Astrocyte (in vitro differentiated cells and primary cell): ENCODE results near the gene HES1. TPM values are rescaled to one million over a fixed set of nuclear protein-coding genes. Genes with fewer than 3 reads are reported as not detected.

ENCODE experiments used
- DNase-seq: peaks from one replicate; pipeline ENCODE4 v3.0.0-alpha.2; 2010; ENCODE audit warnings: low read depth
- FAIRE-seq: peaks from 2 replicates; lab custom pipeline; 2011; peaks lifted over from hg19 to GRCh38; lab: Jason Lieb, UNC
- H2AFZ ChIP-seq: 2 replicates; pipeline ENCODE4 v1.6.0; 2012; ENCODE audit warnings: low read depth, low read length, inconsistent platforms
- H3K27ac ChIP-seq: 2 replicates; pipeline ENCODE4 v1.5.1; 2011; ENCODE audit warnings: low read depth, low read length, inconsistent platforms
- H3K27me3 ChIP-seq: 2 replicates; pipeline ENCODE4 v1.6.0; 2011; ENCODE audit warnings: low read length, inconsistent platforms; ENCODE audit not compliant: insufficient read depth
- H3K36me3 ChIP-seq: 2 replicates; pipeline ENCODE4 v1.5.1; 2011; ENCODE audit warnings: low read length, inconsistent platforms; ENCODE audit not compliant: insufficient read depth
- H3K4me1 ChIP-seq: 2 replicates; pipeline ENCODE4 v1.5.1; 2011; ENCODE audit warnings: low read length, inconsistent platforms; ENCODE audit not compliant: insufficient read depth
- H3K4me2 ChIP-seq: 2 replicates; pipeline ENCODE4 v1.6.0; 2012; ENCODE audit warnings: low read length, inconsistent platforms
- H3K4me3 ChIP-seq: 2 replicates; pipeline ENCODE4 v1.5.1; 2011; ENCODE audit warnings: low read depth, mild to moderate bottlenecking, low read length, inconsistent platforms; ENCODE audit not compliant: insufficient read depth
- H3K79me2 ChIP-seq: 2 replicates; pipeline ENCODE4 v1.6.0; 2012; ENCODE audit warnings: mild to moderate bottlenecking, low read length, inconsistent platforms; ENCODE audit not compliant: insufficient read depth
- H3K9ac ChIP-seq: 2 replicates; pipeline ENCODE4 v1.6.0; 2012; ENCODE audit warnings: mild to moderate bottlenecking, low read length, inconsistent platforms
- H3K9me3 ChIP-seq: 2 replicates; pipeline ENCODE4 v1.5.1; 2012; ENCODE audit warnings: low read depth, mild to moderate bottlenecking, low read length, inconsistent platforms; ENCODE audit not compliant: insufficient read depth
- H4K20me1 ChIP-seq: 2 replicates; pipeline ENCODE4 v1.6.0; 2012; ENCODE audit warnings: low read length, inconsistent platforms; ENCODE audit not compliant: insufficient read depth
- H3K27ac Mint-ChIP-seq: one replicate; pipeline ENCODE4 v1.8.0; 2021; ENCODE audit warnings: mild to moderate bottlenecking, mixed read lengths; ENCODE audit not compliant: unreplicated experiment
- H3K27me3 Mint-ChIP-seq: one replicate; pipeline ENCODE4 v1.8.0; 2021; ENCODE audit warnings: low read depth, mixed read lengths; ENCODE audit not compliant: unreplicated experiment
- H3K36me3 Mint-ChIP-seq: one replicate; pipeline ENCODE4 v1.8.0; 2021; ENCODE audit warnings: low read depth, mixed read lengths; ENCODE audit not compliant: unreplicated experiment
- H3K4me1 Mint-ChIP-seq: one replicate; pipeline ENCODE4 v1.8.0; 2021; ENCODE audit warnings: low read depth, mixed read lengths; ENCODE audit not compliant: unreplicated experiment
- H3K4me3 Mint-ChIP-seq: one replicate; pipeline ENCODE4 v1.8.0; 2021; ENCODE audit warnings: mild to moderate bottlenecking, moderate library complexity, mixed read lengths; ENCODE audit not compliant: unreplicated experiment
- H3K9me3 Mint-ChIP-seq: one replicate; pipeline ENCODE4 v1.8.0; 2021; ENCODE audit warnings: mild to moderate bottlenecking, mixed read lengths; ENCODE audit not compliant: unreplicated experiment
- EZH2 ChIP-seq: IDR thresholded peaks from 2 replicates; pipeline ENCODE4 v1.6.1; 2012; ENCODE audit warnings: mild to moderate bottlenecking, low read length, inconsistent platforms; ENCODE audit not compliant: insufficient read depth
- total RNA-seq: library from RNA; stranded (reverse); gene quantifications from 2 replicates; pipeline ENCODE4 v1.2.1, GENCODE V29; 2021
- TF ChIP-seq, protein P1 (sequence below): IDR thresholded peaks from 2 replicates; pipeline ENCODE4 v1.5.1; 2011; ENCODE audit warnings: low read depth, mild to moderate bottlenecking, inconsistent platforms, low read length, moderate library complexity; ENCODE audit not compliant: insufficient read depth

The HES1 gene
- total RNA-seq, 1 donor from 2014 or later = 46.5 TPM

DNA sequence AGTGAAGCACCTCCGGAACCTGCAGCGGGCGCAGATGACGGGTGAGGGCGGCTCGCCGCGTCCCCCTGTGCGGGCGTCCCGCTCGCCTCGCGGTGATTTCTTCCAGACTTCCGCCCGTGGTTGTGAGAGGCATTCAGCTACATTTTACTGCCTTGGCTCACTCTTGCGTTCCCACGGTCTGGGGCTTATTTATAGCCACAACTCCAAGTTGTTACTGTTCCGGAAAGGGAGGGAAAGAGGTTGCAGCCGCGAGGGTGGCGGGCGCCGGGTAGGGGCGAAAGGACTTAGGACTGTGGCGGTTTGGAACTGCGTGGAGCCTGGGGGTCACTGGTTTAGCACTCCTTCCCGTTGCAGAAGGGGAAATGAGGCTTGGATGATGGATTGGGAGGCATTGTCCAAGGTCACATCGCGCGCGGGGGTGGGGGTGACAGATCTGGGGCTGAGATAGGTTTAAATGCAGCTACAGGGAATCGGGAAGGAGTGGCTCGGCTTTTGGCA, 1.1 kb downstream of the HES1 start:
- Histone ChIP-seq H4K20me1 (peaks cover 11% of the 10 kb centered on the region), H3K9ac (peak overlapping the region; percentile 99), H3K4me2 (peak overlapping the region; percentile 87), H3K27me3 (peaks cover 4% of the 10 kb centered on the region), H3K79me2 (peaks cover 21% of the 10 kb centered on the region), H2AFZ (no peak overlapping the region), H3K9me3 (no peaks in the 10 kb centered on the region), H3K4me3 (peak overlapping the region; percentile 93), H3K4me1 (peaks cover 53% of the 10 kb centered on the region), H3K27ac (peak overlapping the region; percentile 96), H3K36me3 (no peaks in the 10 kb centered on the region)
- peaks cover 6% of the 10 kb centered on the region for H3K36me3 Mint-ChIP-seq
- H3K4me1 Mint-ChIP-seq = peaks cover 33% of the 10 kb centered on the region
- TF ChIP-seq, protein P1, sequence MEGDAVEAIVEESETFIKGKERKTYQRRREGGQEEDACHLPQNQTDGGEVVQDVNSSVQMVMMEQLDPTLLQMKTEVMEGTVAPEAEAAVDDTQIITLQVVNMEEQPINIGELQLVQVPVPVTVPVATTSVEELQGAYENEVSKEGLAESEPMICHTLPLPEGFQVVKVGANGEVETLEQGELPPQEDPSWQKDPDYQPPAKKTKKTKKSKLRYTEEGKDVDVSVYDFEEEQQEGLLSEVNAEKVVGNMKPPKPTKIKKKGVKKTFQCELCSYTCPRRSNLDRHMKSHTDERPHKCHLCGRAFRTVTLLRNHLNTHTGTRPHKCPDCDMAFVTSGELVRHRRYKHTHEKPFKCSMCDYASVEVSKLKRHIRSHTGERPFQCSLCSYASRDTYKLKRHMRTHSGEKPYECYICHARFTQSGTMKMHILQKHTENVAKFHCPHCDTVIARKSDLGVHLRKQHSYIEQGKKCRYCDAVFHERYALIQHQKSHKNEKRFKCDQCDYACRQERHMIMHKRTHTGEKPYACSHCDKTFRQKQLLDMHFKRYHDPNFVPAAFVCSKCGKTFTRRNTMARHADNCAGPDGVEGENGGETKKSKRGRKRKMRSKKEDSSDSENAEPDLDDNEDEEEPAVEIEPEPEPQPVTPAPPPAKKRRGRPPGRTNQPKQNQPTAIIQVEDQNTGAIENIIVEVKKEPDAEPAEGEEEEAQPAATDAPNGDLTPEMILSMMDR = no peak
- TF ChIP-seq EZH2 = no peak
- no peaks in the 10 kb centered on the region for H3K9me3 Mint-ChIP-seq
- no peak for FAIRE-seq
- H3K27ac Mint-ChIP-seq = peak overlapping the region; percentile 96
- H3K27me3 Mint-ChIP-seq = peaks cover 3% of the 10 kb centered on the region
- peak; percentile 77 for DNase-seq
- H3K4me3 Mint-ChIP-seq = peak overlapping the region; percentile 96

DNA sequence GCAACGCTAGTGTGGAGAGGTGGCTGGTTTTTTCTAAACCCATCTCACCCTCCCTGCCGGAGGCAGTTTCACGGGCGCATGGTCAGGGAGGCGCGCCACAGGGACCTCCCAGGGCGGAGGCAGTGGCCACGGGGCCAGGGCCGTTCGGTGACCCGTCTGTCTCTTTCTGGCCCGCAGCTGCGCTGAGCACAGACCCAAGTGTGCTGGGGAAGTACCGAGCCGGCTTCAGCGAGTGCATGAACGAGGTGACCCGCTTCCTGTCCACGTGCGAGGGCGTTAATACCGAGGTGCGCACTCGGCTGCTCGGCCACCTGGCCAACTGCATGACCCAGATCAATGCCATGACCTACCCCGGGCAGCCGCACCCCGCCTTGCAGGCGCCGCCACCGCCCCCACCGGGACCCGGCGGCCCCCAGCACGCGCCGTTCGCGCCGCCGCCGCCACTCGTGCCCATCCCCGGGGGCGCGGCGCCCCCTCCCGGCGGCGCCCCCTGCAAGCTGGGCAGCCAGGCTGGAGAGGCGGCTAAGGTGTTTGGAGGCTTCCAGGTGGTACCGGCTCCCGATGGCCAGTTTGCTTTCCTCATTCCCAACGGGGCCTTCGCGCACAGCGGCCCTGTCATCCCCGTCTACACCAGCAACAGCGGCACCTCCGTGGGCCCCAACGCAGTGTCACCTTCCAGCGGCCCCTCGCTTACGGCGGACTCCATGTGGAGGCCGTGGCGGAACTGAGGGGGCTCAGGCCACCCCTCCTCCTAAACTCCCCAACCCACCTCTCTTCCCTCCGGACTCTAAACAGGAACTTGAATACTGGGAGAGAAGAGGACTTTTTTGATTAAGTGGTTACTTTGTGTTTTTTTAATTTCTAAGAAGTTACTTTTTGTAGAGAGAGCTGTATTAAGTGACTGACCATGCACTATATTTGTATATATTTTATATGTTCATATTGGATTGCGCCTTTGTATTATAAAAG, 1.8 kb downstream of the HES1 start:
- H4K20me1 ChIP-seq = peaks cover 11% of the 10 kb centered on the region
- peak overlapping the region; percentile 93 for H3K4me3 ChIP-seq
- TF ChIP-seq, protein P1 = peak; percentile 16
- no peak for TF ChIP-seq EZH2
- peaks cover 57% of the 10 kb centered on the region for H3K4me1 ChIP-seq
- DNase-seq = peak; percentile 57
- H3K4me2 ChIP-seq = peak overlapping the region; percentile 87
- peak overlapping the region; percentile 96 for H3K27ac ChIP-seq
- peak overlapping the region; percentile 99 for H3K9ac ChIP-seq
- no peak for FAIRE-seq
- H3K4me3 Mint-ChIP-seq = peak overlapping the region; percentile 96
- H3K4me1 Mint-ChIP-seq = peaks cover 36% of the 10 kb centered on the region
- H3K27me3 Mint-ChIP-seq = no peaks in the 10 kb centered on the region
- peaks cover 21% of the 10 kb centered on the region for H3K79me2 ChIP-seq
- no peaks in the 10 kb centered on the region for H3K27me3 ChIP-seq
- H3K36me3 ChIP-seq = no peaks in the 10 kb centered on the region
- peaks cover 6% of the 10 kb centered on the region for H3K36me3 Mint-ChIP-seq
- H2AFZ ChIP-seq = no peak overlapping the region
- no peaks in the 10 kb centered on the region for H3K9me3 Mint-ChIP-seq
- no peaks in the 10 kb centered on the region for H3K9me3 ChIP-seq
- H3K27ac Mint-ChIP-seq = peak overlapping the region; percentile 96

DNA sequence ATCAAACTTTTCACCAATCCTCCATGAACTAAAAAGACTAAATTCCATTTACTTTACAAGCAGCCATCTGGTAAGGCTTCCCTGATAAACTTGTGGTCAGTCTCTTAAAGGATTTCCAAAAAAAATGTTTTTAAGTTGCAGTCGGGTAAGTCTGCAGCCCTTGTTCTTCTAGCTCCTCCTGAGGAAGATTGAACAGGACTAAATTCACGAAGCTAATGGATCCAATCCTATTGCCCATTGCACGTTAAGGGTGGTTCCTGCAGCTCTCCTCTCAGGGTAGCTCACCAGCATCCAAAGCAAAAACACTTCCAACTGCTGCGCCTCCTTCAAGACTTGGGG, 2.8 kb downstream of the HES1 start:
- TF ChIP-seq, protein P1 = no peak
- TF ChIP-seq EZH2 = no peak
- peaks cover 47% of the 10 kb centered on the region for H3K4me1 ChIP-seq
- Mint-ChIP-seq H3K27ac (peak overlapping the region; percentile 31), H3K36me3 (peaks cover 6% of the 10 kb centered on the region), H3K27me3 (no peaks in the 10 kb centered on the region), H3K9me3 (no peaks in the 10 kb centered on the region), H3K4me3 (peak overlapping the region; percentile 94), H3K4me1 (peaks cover 27% of the 10 kb centered on the region)
- peak overlapping the region; percentile 93 for H3K4me3 ChIP-seq
- H3K36me3 ChIP-seq = no peaks in the 10 kb centered on the region
- no peaks in the 10 kb centered on the region for H3K27me3 ChIP-seq
- peak overlapping the region; percentile 87 for H3K4me2 ChIP-seq
- FAIRE-seq (no peak), DNase-seq (peak; percentile 75)
- peaks cover 21% of the 10 kb centered on the region for H3K79me2 ChIP-seq
- no peak overlapping the region for H2AFZ ChIP-seq
- peak overlapping the region; percentile 99 for H3K9ac ChIP-seq
- peaks cover 11% of the 10 kb centered on the region for H4K20me1 ChIP-seq
- peak overlapping the region; percentile 96 for H3K27ac ChIP-seq
- H3K9me3 ChIP-seq = no peaks in the 10 kb centered on the region
